GM13976 (cell line): ENCODE results near the gene TM9SF2.

Experiments used
- DNase-seq: peaks from one replicate; pipeline ENCODE4 v3.0.0; 2012; ENCODE audit warnings: low spot score
- CTCF ChIP-seq: IDR thresholded peaks from 2 replicates; pipeline ENCODE4 v1.5.1; 2012; ENCODE audit warnings: borderline replicate concordance, mild to moderate bottlenecking; ENCODE audit not compliant: insufficient read depth; ENCODE audit errors: extremely low read depth, missing control alignments, control extremely low read depth
- in situ Hi-C: fragments of 300-500 bp; cut with MboI; formaldehyde crosslinking; loops from one replicate; pipeline ENCODE4 v1.12.0; 2022; ENCODE audit warnings: low sequenced_read_pairs, mixed read lengths, inconsistent platforms; ENCODE audit not compliant: unreplicated experiment

The TM9SF2 gene

GRCh38 chr13:99580500-99581268 lies 79.4 kb downstream of the TM9SF2 start:
- TF ChIP-seq CTCF, result no peak
- in situ Hi-C loops, result no loop called here
- DNase-seq, result no peak

GRCh38 chr13:99582511-99582910 lies 81.2 kb downstream of the TM9SF2 start:
- DNase-seq, result no peak
- in situ Hi-C loops, result no loop called here
- TF ChIP-seq CTCF, result no peak

GRCh38 chr13:99585609-99586008 lies 84.3 kb downstream of the TM9SF2 start:
- in situ Hi-C loops, result no loop called here
- no peak for DNase-seq
- no peak for TF ChIP-seq CTCF

GRCh38 chr13:99587021-99587420 lies 85.7 kb downstream of the TM9SF2 start:
- no peak for TF ChIP-seq CTCF
- in situ Hi-C loops, result no loop called here
- no peak for DNase-seq

- TF ChIP-seq CTCF, result no peak
- no peak for DNase-seq
- in situ Hi-C loops, result no loop called here
These were observed 86.8 kb downstream of the TM9SF2 start for GRCh38 chr13:99587893-99588606.

GRCh38 chr13:99589575-99589974 lies 88.3 kb downstream of the TM9SF2 start:
- TF ChIP-seq CTCF, result no peak
- in situ Hi-C loops, result no loop called here

More at GRCh38 chr13:99589575-99589974, 88.3 kb downstream of the TM9SF2 start:
- no peak for DNase-seq
